GM10266 (cell line): ENCODE measurements around the gene FLNB.

Experiments
- DNase-seq: peaks from one replicate; pipeline ENCODE4 v3.0.0; 2012; ENCODE audit errors: extremely low spot score
- TF ChIP-seq, protein P1 (sequence below): IDR thresholded peaks from 2 replicates; pipeline ENCODE4 v1.5.1; 2012; ENCODE audit warnings: mild to moderate bottlenecking, low read depth; ENCODE audit not compliant: control insufficient read depth, insufficient read depth; ENCODE audit errors: missing control alignments

FLNB gene

DNA sequence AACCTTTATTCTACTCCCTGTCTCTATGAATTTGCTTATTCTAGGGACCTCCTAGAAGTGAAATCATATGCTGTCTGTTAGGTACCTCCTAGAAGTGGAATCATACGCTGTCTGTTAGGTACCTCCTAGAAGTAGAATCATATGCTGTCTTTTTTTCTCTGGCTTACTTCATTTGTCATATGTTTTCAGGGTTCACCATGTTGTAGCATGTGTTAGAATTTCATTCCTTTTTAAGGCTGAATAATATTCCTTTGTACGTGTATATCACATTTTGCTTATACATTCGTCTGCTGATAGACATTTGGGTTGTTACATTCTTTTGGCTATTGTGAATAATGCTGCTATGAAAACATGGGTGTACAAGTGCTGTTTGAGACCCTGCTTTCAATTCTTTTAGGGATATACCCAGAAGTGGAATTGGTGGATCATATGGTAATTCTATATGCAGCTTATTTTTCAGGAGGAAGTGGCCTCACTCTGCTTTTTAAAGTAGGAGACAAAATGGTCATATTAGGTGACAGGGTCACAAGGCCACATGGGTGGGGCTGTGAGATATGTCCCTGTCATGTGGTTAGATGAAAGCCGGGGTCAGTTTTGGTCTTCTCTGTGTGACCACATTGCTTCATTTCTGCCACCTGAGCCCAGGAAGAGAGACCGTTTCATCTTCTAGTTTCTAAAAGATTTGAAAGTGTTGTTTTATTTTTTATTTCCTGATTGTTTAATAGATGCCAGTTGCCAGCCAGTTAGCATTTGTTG lies 76.7 kb downstream of the FLNB start:
- TF ChIP-seq, protein P1, sequence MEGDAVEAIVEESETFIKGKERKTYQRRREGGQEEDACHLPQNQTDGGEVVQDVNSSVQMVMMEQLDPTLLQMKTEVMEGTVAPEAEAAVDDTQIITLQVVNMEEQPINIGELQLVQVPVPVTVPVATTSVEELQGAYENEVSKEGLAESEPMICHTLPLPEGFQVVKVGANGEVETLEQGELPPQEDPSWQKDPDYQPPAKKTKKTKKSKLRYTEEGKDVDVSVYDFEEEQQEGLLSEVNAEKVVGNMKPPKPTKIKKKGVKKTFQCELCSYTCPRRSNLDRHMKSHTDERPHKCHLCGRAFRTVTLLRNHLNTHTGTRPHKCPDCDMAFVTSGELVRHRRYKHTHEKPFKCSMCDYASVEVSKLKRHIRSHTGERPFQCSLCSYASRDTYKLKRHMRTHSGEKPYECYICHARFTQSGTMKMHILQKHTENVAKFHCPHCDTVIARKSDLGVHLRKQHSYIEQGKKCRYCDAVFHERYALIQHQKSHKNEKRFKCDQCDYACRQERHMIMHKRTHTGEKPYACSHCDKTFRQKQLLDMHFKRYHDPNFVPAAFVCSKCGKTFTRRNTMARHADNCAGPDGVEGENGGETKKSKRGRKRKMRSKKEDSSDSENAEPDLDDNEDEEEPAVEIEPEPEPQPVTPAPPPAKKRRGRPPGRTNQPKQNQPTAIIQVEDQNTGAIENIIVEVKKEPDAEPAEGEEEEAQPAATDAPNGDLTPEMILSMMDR: no peak
- peak; percentile 41 for DNase-seq

- no peak for DNase-seq
- TF ChIP-seq, protein P1: no peak
These were observed 77.4 kb downstream of the FLNB start for GRCh38 chr3:58085616-58086015.

- no peak for DNase-seq
- TF ChIP-seq, protein P1: no peak
These were observed 80.3 kb downstream of the FLNB start for GRCh38 chr3:58088501-58088900.

- no peak for DNase-seq
- TF ChIP-seq, protein P1: no peak
These were observed 82.1 kb downstream of the FLNB start for GRCh38 chr3:58090351-58090750.

- DNase-seq: no peak
- TF ChIP-seq, protein P1: no peak
These were observed 84.3 kb downstream of the FLNB start for GRCh38 chr3:58092521-58092920.

DNA sequence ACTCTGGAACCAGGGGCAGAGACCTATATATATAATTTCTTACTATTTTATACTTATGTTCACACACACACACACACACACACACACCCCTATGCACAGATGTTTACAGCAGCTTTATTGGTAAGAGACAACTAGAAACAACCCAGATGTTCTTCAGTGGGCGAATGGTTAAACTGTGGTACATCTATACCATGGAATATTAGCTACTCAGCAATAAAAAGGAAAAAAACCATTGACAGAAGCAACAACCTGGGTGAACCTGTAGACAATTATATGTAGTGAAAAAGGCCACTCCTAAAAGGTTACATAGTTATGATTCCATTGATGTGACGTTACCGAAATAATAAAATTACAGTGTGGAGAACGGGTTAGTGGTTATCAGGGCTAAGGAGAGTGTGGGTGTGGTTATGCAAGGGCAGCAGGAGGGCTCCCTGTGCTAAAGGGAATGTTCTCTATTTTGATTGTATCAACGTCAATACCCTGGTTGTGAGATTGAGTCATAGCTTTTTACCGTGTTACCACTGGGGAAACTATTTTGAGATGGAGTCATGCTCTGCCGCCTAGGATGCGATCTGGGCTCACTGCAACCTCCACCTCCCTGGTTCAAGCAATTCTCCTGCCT lies 85.5 kb downstream of the FLNB start:
- TF ChIP-seq, protein P1: no peak
- no peak for DNase-seq

GRCh38 chr3:58094657-58095056 lies 86.4 kb downstream of the FLNB start:
- TF ChIP-seq, protein P1: no peak
- DNase-seq: no peak
